ENCODE results near the gene PTPRM. TPM values are rescaled to one million over a fixed set of nuclear protein-coding genes. Genes with fewer than 3 reads are reported as not detected.

PTPRM gene
- total RNA-seq, 4 donors from 2014 or later, result 21.4 to 41.8 (median 29.6) TPM

GRCh38 chr18:8298186-8298585 is 731.1 kb downstream of the PTPRM start:
- DNase-seq (ENCODE audit: low spot score in 2 of 2), result no peak
- TF ChIP-seq CTCF (IDR thresholded peaks at IDR 0.05), result no peak
- TF ChIP-seq POLR2A (IDR thresholded peaks at IDR 0.05), result no peak
- H3K4me3 ChIP-seq (ENCODE audit: low read depth, poor library complexity, severe bottlenecking), result no peak overlapping the region
- 89 to 100% methylated on average over 2 of the region's 2 CpGs for WGBS, 2 donors
- intact Hi-C loops (cut with DNase I; ENCODE audit: low total_unique reads), result no loop called here

- TF ChIP-seq CTCF (IDR thresholded peaks at IDR 0.05), result no peak
- TF ChIP-seq POLR2A (IDR thresholded peaks at IDR 0.05), result no peak
- intact Hi-C loops (cut with DNase I; ENCODE audit: low total_unique reads), result no loop called here
- DNase-seq (ENCODE audit: low spot score in 2 of 2), result no peak
- 69 to 73% methylated on average over 8 of the region's 8 CpGs for WGBS, 2 donors
- no peak overlapping the region for H3K4me3 ChIP-seq (ENCODE audit: low read depth, poor library complexity, severe bottlenecking)
Observed at GRCh38 chr18:8299054-8299980, 732.2 kb downstream of the PTPRM start.

- intact Hi-C loops (cut with DNase I; ENCODE audit: low total_unique reads), result no loop called here
- TF ChIP-seq POLR2A (IDR thresholded peaks at IDR 0.05) (no peak), CTCF (IDR thresholded peaks at IDR 0.05) (no peak)
- no peak overlapping the region for H3K4me3 ChIP-seq (ENCODE audit: low read depth, poor library complexity, severe bottlenecking)
- WGBS, 2 donors, result 81 to 83% methylated on average over 6 of the region's 6 CpGs
- DNase-seq (ENCODE audit: low spot score in 2 of 2), result no peak
Observed at GRCh38 chr18:8300751-8301410, 733.8 kb downstream of the PTPRM start.

GRCh38 chr18:8301427-8302172 is 734.5 kb downstream of the PTPRM start:
- WGBS, 2 donors, result 80 to 83% methylated on average over 10 of the region's 10 CpGs
- DNase-seq (ENCODE audit: low spot score in 2 of 2), result no peak
- TF ChIP-seq CTCF (IDR thresholded peaks at IDR 0.05), result no peak
- TF ChIP-seq POLR2A (IDR thresholded peaks at IDR 0.05), result no peak
- H3K4me3 ChIP-seq (ENCODE audit: low read depth, poor library complexity, severe bottlenecking), result no peak overlapping the region
- intact Hi-C loops (cut with DNase I; ENCODE audit: low total_unique reads), result loop anchor here (1.0 kb wide), 1 partner anchor 23 kb away; no protein-coding TSS in a partner anchor

GRCh38 chr18:8303151-8303755 is 736.1 kb downstream of the PTPRM start:
- intact Hi-C loops (cut with DNase I; ENCODE audit: low total_unique reads), result no loop called here
- no peak for TF ChIP-seq POLR2A (IDR thresholded peaks at IDR 0.05)
- no peak for TF ChIP-seq CTCF (IDR thresholded peaks at IDR 0.05)

More at GRCh38 chr18:8303151-8303755, 736.1 kb downstream of the PTPRM start:
- WGBS, 2 donors, result 86 to 90% methylated on average over 7 of the region's 7 CpGs
- H3K4me3 ChIP-seq (ENCODE audit: low read depth, poor library complexity, severe bottlenecking), result no peak overlapping the region
- DNase-seq (ENCODE audit: low spot score in 2 of 2), result no peak

Data from lower leg skin (tissue), 4 donors.